Urinary bladder (tissue), 4 donors: Measurements from ENCODE around the gene GPR22. TPM values are rescaled to one million over a fixed set of nuclear protein-coding genes. Genes with fewer than 3 reads are reported as not detected.

Experiments
- DNase-seq: peaks from one replicate; pipeline ENCODE4 v3.0.0-alpha.2; 2015; ENCODE audit errors: extremely low spot score
- H3K27ac ChIP-seq: one replicate; pipeline ENCODE4 v1.5.1; 2013; ENCODE audit warnings: low read depth, mild to moderate bottlenecking, moderate library complexity
- H3K36me3 ChIP-seq: one replicate; pipeline ENCODE4 v1.6.1; 2013; ENCODE audit warnings: mild to moderate bottlenecking, moderate library complexity; ENCODE audit not compliant: insufficient read depth
- H3K4me1 ChIP-seq: one replicate; pipeline ENCODE4 v1.6.1; 2013; ENCODE audit warnings: mild to moderate bottlenecking, moderate library complexity; ENCODE audit not compliant: insufficient read depth
- H3K4me3 ChIP-seq: one replicate; pipeline ENCODE4 v1.5.1; 2013; ENCODE audit warnings: low read depth, low read length
- WGBS: extraction: QIAGEN DNeasy Blood & Tissue Kit; methylation state at CpG from one replicate; pipeline ENCODE4 v1.1.7; 2013; 5-methylcytosine and 5-hydroxymethylcytosine counted together
- polyA plus RNA-seq: library from polyadenylated mRNA; stranded (reverse); fragments of 200-250 nt; gene quantifications from one replicate; pipeline ENCODE4 v1.2.3, GENCODE V29; 2013
- total RNA-seq: library from RNA; depleted of rRNA; stranded (reverse); fragments of >200 nt; gene quantifications from one replicate; pipeline ENCODE4 v1.2.3, GENCODE V29; 2014
- donor health status: healthy with polysubstance abuse.
- donor health status: healthy.

GPR22 gene, protein sequence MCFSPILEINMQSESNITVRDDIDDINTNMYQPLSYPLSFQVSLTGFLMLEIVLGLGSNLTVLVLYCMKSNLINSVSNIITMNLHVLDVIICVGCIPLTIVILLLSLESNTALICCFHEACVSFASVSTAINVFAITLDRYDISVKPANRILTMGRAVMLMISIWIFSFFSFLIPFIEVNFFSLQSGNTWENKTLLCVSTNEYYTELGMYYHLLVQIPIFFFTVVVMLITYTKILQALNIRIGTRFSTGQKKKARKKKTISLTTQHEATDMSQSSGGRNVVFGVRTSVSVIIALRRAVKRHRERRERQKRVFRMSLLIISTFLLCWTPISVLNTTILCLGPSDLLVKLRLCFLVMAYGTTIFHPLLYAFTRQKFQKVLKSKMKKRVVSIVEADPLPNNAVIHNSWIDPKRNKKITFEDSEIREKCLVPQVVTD
- total RNA-seq, result 2.2 TPM
- polyA plus RNA-seq, result 0.10 TPM

DNA sequence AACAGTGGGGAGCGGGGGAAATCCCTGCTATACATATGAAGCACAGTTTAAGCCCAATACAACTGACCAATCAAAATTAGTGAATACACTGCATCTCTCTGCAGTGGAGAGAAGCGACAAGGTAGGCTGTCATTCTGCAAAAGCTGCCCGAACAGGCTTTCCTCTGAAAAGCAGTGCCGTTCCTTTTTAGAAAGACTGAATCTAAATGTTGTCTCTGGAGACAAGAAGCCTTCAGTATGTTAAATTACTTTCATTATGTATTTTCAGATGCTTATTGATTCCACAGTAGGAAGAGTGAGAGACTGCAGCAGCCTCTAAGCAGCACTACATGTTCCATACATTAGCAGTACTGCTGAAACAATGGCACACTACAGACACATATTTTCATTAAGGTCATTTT, at the start of gene GPR22:
Gene GPR22 (plus strand): TSS at position 129 of the 400 bp plus-strand sequence. CDS start 4,004 bp downstream, outside the sequence.
- no peak for DNase-seq
- no peaks in the 10 kb centered on the region for H3K4me1 ChIP-seq
- H3K27ac ChIP-seq, result no peak within 1 kb of the TSS
- 89% methylated on average over 4 of the region's 4 CpGs for WGBS
- H3K4me3 ChIP-seq, result no peak within 1 kb of the TSS
- H3K36me3 ChIP-seq, result no peaks in the 10 kb centered on the region

GRCh38 chr7:107427462-107427861, 42.4 kb upstream of the GPR22 start:
- no peak overlapping the region for H3K4me3 ChIP-seq
- no peaks in the 10 kb centered on the region for H3K36me3 ChIP-seq
- WGBS, result 92% methylated on average over 5 of the region's 5 CpGs
- H3K27ac ChIP-seq, result no peak overlapping the region
- no peaks in the 10 kb centered on the region for H3K4me1 ChIP-seq
- DNase-seq, result no peak

DNA sequence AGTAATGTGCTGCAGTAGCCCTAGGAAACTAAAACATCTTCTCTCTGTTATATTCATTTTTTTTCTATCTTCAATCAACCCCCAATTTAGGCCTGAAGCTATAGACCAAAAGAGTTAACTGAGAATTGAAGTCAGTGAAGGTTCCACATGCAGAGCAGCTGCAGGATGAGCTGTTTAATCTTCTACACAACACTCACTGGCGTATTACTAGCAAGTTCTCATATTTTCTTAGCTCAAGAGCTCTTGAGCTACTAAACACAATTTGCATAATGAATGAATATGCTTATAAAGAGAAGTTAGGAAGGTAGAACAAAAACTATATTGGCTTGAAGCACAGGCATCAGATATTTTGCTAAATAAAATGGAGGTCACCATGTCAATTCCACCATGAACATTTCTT, 41.2 kb upstream of the GPR22 start:
- DNase-seq, result no peak
- H3K4me1 ChIP-seq, result no peaks in the 10 kb centered on the region
- H3K4me3 ChIP-seq, result no peak overlapping the region
- no peaks in the 10 kb centered on the region for H3K36me3 ChIP-seq
- 99% methylated on average over 1 of the region's 1 CpG for WGBS
- no peak overlapping the region for H3K27ac ChIP-seq

DNA sequence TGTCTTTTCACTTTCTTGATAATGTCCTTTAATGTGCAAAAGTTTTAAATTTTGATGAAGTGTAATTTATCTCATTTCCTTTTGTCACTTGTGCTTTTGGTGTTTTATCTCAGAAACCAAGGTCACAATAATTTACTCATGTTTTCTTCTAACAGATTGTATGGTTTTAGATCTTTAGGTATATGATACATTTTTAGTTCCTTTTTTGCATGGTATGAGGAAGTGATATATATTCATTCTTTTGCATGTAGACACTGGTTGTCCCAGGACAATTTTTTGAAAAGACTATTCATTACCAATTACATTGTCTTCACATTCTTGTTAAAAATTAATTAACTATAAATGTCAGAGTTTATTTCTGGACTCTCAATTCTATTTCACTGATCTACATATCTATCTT, 39.8 kb upstream of the GPR22 start:
- no peak overlapping the region for H3K27ac ChIP-seq
- H3K4me1 ChIP-seq, result no peaks in the 10 kb centered on the region
- H3K36me3 ChIP-seq, result no peaks in the 10 kb centered on the region
- no peak for DNase-seq
- H3K4me3 ChIP-seq, result no peak overlapping the region

DNA sequence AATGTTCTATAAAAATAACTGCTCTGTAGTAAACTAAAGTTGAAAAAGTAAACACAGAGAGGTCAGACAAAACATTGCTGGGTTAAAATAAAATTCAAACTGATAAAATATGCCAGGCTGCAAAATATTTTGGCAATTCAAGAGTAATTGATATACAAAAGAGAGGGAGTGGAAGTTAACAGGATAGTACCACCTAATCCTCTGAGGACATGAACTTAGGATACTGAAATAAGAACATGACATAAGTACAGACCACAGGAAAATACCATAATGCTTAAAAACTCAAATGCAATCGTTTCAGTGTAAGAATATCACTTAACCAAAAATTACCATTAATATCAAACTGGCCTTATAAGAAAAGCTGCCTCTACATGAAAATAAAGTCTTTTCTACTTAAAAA, 37.6 kb upstream of the GPR22 start:
- 76% methylated on average over 1 of the region's 1 CpG for WGBS

GRCh38 chr7:107435749-107436148, 34.1 kb upstream of the GPR22 start:
- WGBS, result 94% methylated on average over 1 of the region's 1 CpG
- no peak overlapping the region for H3K27ac ChIP-seq
- H3K4me3 ChIP-seq, result no peak overlapping the region
- H3K4me1 ChIP-seq, result no peaks in the 10 kb centered on the region
- H3K36me3 ChIP-seq, result no peaks in the 10 kb centered on the region
- DNase-seq, result no peak

More for the DNA sequence above, 37.6 kb upstream of the GPR22 start:
- no peaks in the 10 kb centered on the region for H3K36me3 ChIP-seq
- H3K4me1 ChIP-seq, result no peaks in the 10 kb centered on the region
- H3K4me3 ChIP-seq, result no peak overlapping the region
- H3K27ac ChIP-seq, result no peak overlapping the region
- no peak for DNase-seq

GRCh38 chr7:107439025-107439424, 30.8 kb upstream of the GPR22 start:
- H3K27ac ChIP-seq, result no peak overlapping the region
- DNase-seq, result no peak
- 95% methylated on average over 5 of the region's 5 CpGs for WGBS

GRCh38 chr7:107441581-107442422, 28.1 kb upstream of the GPR22 start:
- no peak for DNase-seq
- Histone ChIP-seq H3K36me3 (no peaks in the 10 kb centered on the region), H3K27ac (no peak overlapping the region), H3K4me1 (no peaks in the 10 kb centered on the region), H3K4me3 (no peak overlapping the region)

More at GRCh38 chr7:107439025-107439424, 30.8 kb upstream of the GPR22 start:
- Histone ChIP-seq H3K4me3 (no peak overlapping the region), H3K4me1 (no peaks in the 10 kb centered on the region), H3K36me3 (no peaks in the 10 kb centered on the region)

- no peak overlapping the region for H3K4me3 ChIP-seq
- H3K4me1 ChIP-seq, result no peaks in the 10 kb centered on the region
- no peak overlapping the region for H3K27ac ChIP-seq
- WGBS, result 97% methylated on average over 1 of the region's 1 CpG
- DNase-seq, result no peak
- no peaks in the 10 kb centered on the region for H3K36me3 ChIP-seq
These were observed 27.2 kb upstream of the GPR22 start for GRCh38 chr7:107442678-107443077.

- DNase-seq, result no peak
- Histone ChIP-seq H3K27ac (no peak overlapping the region), H3K36me3 (no peaks in the 10 kb centered on the region), H3K4me3 (no peak overlapping the region), H3K4me1 (no peaks in the 10 kb centered on the region)
- 95% methylated on average over 1 of the region's 1 CpG for WGBS
These were observed 23.3 kb upstream of the GPR22 start for GRCh38 chr7:107446531-107446930.

DNA sequence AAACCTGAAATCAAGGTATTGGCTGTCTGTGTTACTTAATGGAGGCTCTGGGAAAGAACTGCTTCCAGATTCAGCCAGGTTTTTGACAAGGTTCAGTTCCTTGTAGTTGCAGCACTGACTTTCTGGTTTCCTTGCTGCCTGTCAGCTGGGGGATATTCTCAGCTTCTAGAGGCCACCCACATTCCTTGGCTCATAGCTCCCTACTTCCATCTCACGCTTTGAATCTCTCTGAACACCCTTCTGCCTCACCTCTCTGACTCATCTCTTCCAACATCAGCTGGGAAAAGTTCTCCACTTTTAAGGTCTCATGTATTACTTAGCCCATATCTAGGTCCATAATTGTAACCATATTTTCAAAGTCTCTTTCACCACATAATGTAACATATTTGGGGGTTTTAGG, 22.9 kb upstream of the GPR22 start:
- WGBS, result 93% methylated on average over 1 of the region's 1 CpG
- H3K27ac ChIP-seq, result no peak overlapping the region
- H3K4me3 ChIP-seq, result no peak overlapping the region
- no peak for DNase-seq
- no peaks in the 10 kb centered on the region for H3K4me1 ChIP-seq
- no peaks in the 10 kb centered on the region for H3K36me3 ChIP-seq

- WGBS, result 72% methylated on average over 1 of the region's 1 CpG
- DNase-seq, result no peak
- H3K4me1 ChIP-seq, result no peaks in the 10 kb centered on the region
These were observed 18.9 kb upstream of the GPR22 start for GRCh38 chr7:107450970-107451369.

DNA sequence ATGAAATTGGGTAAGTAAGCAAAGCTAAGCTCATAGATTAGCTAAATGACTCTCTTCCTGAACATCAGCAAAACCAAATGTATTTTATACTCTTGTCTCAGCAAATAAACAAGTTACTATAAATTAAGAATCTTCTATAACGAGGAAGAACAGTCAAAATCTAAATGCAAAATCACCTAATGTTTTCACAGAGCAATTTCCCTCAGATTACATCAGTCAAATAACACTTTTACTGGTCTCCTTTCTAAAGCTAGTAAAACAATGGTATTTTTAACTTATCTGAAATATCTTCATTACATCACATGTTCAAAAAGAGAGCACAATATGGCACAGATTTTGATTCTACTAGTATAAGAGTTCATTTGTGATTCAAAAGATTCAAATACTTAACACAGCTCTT, 16.5 kb upstream of the GPR22 start:
- no peak for DNase-seq
- Histone ChIP-seq H3K4me1 (no peaks in the 10 kb centered on the region), H3K4me3 (no peak overlapping the region), H3K36me3 (no peaks in the 10 kb centered on the region), H3K27ac (no peak overlapping the region)
- 79% methylated on average over 1 of the region's 1 CpG for WGBS

More at GRCh38 chr7:107450970-107451369, 18.9 kb upstream of the GPR22 start:
- Histone ChIP-seq H3K36me3 (no peaks in the 10 kb centered on the region), H3K4me3 (no peak overlapping the region), H3K27ac (no peak overlapping the region)
